ENCODE measurements around the gene SPOPL.

The SPOPL gene

DNA sequence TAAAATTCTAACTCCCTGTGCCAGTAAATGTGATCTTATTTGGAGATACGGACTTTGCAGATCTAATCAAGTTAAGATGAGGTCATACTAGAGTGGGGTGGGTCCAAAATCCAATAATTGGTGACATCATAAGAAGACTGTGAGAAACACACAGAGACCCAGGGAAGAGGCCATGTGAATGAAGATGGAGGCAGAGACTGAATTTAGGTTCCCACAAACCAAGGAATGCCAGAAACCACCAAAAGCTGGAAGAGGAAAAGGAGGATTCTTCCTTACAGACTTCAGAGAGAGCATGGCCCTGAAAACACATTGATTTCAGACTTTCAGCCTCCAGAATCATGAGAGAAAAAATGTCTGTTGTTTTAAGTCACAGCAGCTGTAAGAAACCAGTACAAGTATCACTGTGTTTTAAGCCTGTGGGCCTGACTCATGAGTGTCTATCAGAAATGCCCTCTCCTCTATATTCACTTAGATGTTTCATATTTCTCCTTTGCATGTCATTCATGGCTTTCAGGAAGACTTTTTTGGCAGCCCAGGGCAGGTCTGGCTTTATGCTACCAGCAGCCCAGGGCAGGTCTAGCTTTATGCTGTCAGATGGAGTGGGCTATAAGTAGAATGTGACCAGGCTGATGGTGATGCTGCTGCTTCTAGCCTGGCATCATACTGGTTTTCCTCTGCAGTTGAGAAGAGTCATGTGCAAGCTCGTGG, 100.0 kb downstream of the SPOPL start:
- H3K36me3 ChIP-seq (ENCODE audit: low read length) = no peaks in the 10 kb centered on the region
- no peaks in the 10 kb centered on the region for H3K9me3 ChIP-seq (ENCODE audit: insufficient read depth, low read length)
- H3K9me2 ChIP-seq (replicated peaks; ENCODE audit: insufficient read depth, low read length) = no peaks in the 10 kb centered on the region
- TF ChIP-seq CTCF (IDR thresholded peaks at IDR 0.05; ENCODE audit: insufficient read depth, low read length, poor library complexity, severe bottlenecking) (no peak), EZH2phosphoT487 (conservative IDR thresholded peaks at IDR 0.05; ENCODE audit: low read length) (no peak)
- no peaks in the 10 kb centered on the region for H4K20me1 ChIP-seq (ENCODE audit: low read depth, low read length)
- no peaks in the 10 kb centered on the region for H3K79me2 ChIP-seq (ENCODE audit: insufficient read depth, low read length)
- no peak overlapping the region for H3K9ac ChIP-seq (ENCODE audit: low read length)
- no peaks in the 10 kb centered on the region for H3K27me3 ChIP-seq (ENCODE audit: low read length)
- no peak overlapping the region for H3K4me2 ChIP-seq (ENCODE audit: low read depth, low read length, poor library complexity, severe bottlenecking)
- no peak overlapping the region for H3K4me3 ChIP-seq (ENCODE audit: insufficient read depth, low read length, poor library complexity, severe bottlenecking)
- no peaks in the 10 kb centered on the region for H3F3A ChIP-seq (ENCODE audit: insufficient read depth)
- no peak overlapping the region for H2AFZ ChIP-seq (ENCODE audit: low read depth, low read length, severe bottlenecking)
- no peak overlapping the region for H3K27ac ChIP-seq (ENCODE audit: low read depth, low read length)

- no peaks in the 10 kb centered on the region for H3K79me2 ChIP-seq (ENCODE audit: insufficient read depth, low read length)
- no peak overlapping the region for H3K4me3 ChIP-seq (ENCODE audit: insufficient read depth, low read length, poor library complexity, severe bottlenecking)
- H3K27me3 ChIP-seq (ENCODE audit: low read length) = no peaks in the 10 kb centered on the region
- no peak for TF ChIP-seq CTCF (IDR thresholded peaks at IDR 0.05; ENCODE audit: insufficient read depth, low read length, poor library complexity, severe bottlenecking)
- TF ChIP-seq EZH2phosphoT487 (conservative IDR thresholded peaks at IDR 0.05; ENCODE audit: low read length) = no peak
- no peaks in the 10 kb centered on the region for H3K9me3 ChIP-seq (ENCODE audit: insufficient read depth, low read length)
- H2AFZ ChIP-seq (ENCODE audit: low read depth, low read length, severe bottlenecking) = no peak overlapping the region
- H3K27ac ChIP-seq (ENCODE audit: low read depth, low read length) = no peak overlapping the region
- H3K4me2 ChIP-seq (ENCODE audit: low read depth, low read length, poor library complexity, severe bottlenecking) = no peak overlapping the region
- no peaks in the 10 kb centered on the region for H4K20me1 ChIP-seq (ENCODE audit: low read depth, low read length)
- H3F3A ChIP-seq (ENCODE audit: insufficient read depth) = no peaks in the 10 kb centered on the region
- H3K36me3 ChIP-seq (ENCODE audit: low read length) = no peaks in the 10 kb centered on the region
- H3K9ac ChIP-seq (ENCODE audit: low read length) = no peak overlapping the region
- no peaks in the 10 kb centered on the region for H3K9me2 ChIP-seq (replicated peaks; ENCODE audit: insufficient read depth, low read length)
These were observed 100.5 kb downstream of the SPOPL start for GRCh38 chr2:138602166-138602460.

DNA sequence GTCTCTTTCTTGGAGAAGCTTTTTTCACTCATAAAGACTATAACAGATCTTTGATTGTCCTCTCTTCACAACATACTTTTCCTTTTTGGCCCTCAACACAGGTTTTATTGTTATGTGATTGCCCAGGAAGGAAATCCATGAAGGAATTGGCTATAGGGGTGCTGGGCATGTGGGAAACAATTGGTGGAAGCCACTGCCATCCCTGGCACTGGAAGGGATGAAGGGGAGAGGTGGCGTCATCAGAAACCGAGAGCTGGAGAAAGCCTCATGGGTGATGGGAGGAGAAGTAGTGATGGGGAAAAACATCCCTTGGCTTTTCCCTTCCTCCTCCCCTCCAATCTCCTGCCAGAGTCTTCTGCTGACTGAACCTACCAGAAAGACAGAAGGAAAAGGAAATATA, 106.2 kb downstream of the SPOPL start:
- no peaks in the 10 kb centered on the region for H3K36me3 ChIP-seq (ENCODE audit: low read length)

More for the DNA sequence above, 106.2 kb downstream of the SPOPL start:
- TF ChIP-seq CTCF (IDR thresholded peaks at IDR 0.05; ENCODE audit: insufficient read depth, low read length, poor library complexity, severe bottlenecking) (no peak), EZH2phosphoT487 (conservative IDR thresholded peaks at IDR 0.05; ENCODE audit: low read length) (no peak)
- Histone ChIP-seq H3K9me3 (ENCODE audit: insufficient read depth, low read length) (no peaks in the 10 kb centered on the region), H3K27me3 (ENCODE audit: low read length) (no peaks in the 10 kb centered on the region), H3F3A (ENCODE audit: insufficient read depth) (no peaks in the 10 kb centered on the region), H2AFZ (ENCODE audit: low read depth, low read length, severe bottlenecking) (no peak overlapping the region), H3K4me2 (ENCODE audit: low read depth, low read length, poor library complexity, severe bottlenecking) (no peak overlapping the region), H4K20me1 (ENCODE audit: low read depth, low read length) (no peaks in the 10 kb centered on the region), H3K27ac (ENCODE audit: low read depth, low read length) (no peak overlapping the region), H3K4me3 (ENCODE audit: insufficient read depth, low read length, poor library complexity, severe bottlenecking) (no peak overlapping the region), H3K9me2 (replicated peaks; ENCODE audit: insufficient read depth, low read length) (no peaks in the 10 kb centered on the region), H3K9ac (ENCODE audit: low read length) (no peak overlapping the region), H3K79me2 (ENCODE audit: insufficient read depth, low read length) (no peaks in the 10 kb centered on the region)
